Measurements from ENCODE around the gene ALDH16A1. TPM values are rescaled to one million over a fixed set of nuclear protein-coding genes. Genes with fewer than 3 reads are reported as not detected.

Gene ALDH16A1
- total RNA-seq, 2 donors from 2014 or later = 52.8 to 57.1 TPM

- no peak overlapping the region for H3K27ac Mint-ChIP-seq
- TF ChIP-seq, protein P1, sequence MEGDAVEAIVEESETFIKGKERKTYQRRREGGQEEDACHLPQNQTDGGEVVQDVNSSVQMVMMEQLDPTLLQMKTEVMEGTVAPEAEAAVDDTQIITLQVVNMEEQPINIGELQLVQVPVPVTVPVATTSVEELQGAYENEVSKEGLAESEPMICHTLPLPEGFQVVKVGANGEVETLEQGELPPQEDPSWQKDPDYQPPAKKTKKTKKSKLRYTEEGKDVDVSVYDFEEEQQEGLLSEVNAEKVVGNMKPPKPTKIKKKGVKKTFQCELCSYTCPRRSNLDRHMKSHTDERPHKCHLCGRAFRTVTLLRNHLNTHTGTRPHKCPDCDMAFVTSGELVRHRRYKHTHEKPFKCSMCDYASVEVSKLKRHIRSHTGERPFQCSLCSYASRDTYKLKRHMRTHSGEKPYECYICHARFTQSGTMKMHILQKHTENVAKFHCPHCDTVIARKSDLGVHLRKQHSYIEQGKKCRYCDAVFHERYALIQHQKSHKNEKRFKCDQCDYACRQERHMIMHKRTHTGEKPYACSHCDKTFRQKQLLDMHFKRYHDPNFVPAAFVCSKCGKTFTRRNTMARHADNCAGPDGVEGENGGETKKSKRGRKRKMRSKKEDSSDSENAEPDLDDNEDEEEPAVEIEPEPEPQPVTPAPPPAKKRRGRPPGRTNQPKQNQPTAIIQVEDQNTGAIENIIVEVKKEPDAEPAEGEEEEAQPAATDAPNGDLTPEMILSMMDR (conservative IDR thresholded peaks at IDR 0.05) = no peak
- peaks cover 23% of the 10 kb centered on the region for H3K4me1 Mint-ChIP-seq
- H3K27me3 Mint-ChIP-seq (ENCODE audit: insufficient read depth) = peaks cover 99% of the 10 kb centered on the region
- Histone ChIP-seq H3K27ac (ENCODE audit: low read depth, low read length) (no peak overlapping the region), H3K27me3 (ENCODE audit: control insufficient read depth, insufficient read depth, low read length, poor library complexity, severe bottlenecking) (peaks cover 100% of the 10 kb centered on the region), H3K4me1 (ENCODE audit: control insufficient read depth, insufficient read depth, low read length) (no peaks in the 10 kb centered on the region), H3K4me3 (ENCODE audit: low read length) (no peak overlapping the region), H3K36me3 (ENCODE audit: control insufficient read depth, insufficient read depth, low read length) (no peaks in the 10 kb centered on the region), H3K9me3 (ENCODE audit: control insufficient read depth, low read length) (no peaks in the 10 kb centered on the region), H3K9ac (ENCODE audit: extremely low read depth, low read length, poor library complexity, severe bottlenecking) (no peak overlapping the region)
- H3K4me3 Mint-ChIP-seq = no peak overlapping the region
- H3K36me3 Mint-ChIP-seq (ENCODE audit: low read depth) = no peaks in the 10 kb centered on the region
- WGBS, 2 experiments (ENCODE audit: insufficient coverage in 1 of 2, insufficient read length in 1 of 2) = 11 to 12% methylated on average over 13 to 30 of the region's 30 CpGs
- peak; percentile 96 for DNase-seq
- peaks cover 2% of the 10 kb centered on the region for H3K9me3 Mint-ChIP-seq
Measured at GRCh38 chr19:49425922-49426592, 27.0 kb upstream of the ALDH16A1 start.

DNA sequence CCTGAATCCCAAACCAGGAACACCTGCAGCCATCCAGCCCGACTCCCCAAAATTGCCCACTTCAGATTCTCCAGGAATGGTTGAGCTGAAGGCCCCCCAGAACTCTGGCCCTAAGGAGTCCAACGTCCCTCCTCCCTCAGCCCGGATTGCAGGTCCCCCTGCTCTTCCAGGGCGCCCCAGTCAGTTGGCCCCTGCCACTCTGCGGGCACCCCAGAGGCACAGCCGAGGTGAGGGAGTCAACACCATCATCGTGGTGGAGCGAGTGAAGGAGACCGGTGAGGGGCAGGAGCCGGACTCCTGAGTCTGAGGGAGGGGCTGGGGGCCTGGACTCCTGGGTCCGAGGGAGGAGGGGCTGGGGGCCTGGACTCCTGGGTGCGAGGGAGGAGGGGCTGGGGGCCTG, 25.7 kb upstream of the ALDH16A1 start:
- TF ChIP-seq, protein P1 (conservative IDR thresholded peaks at IDR 0.05) = no peak
- H3K9me3 Mint-ChIP-seq = peaks cover 10% of the 10 kb centered on the region
- Histone ChIP-seq H3K36me3 (ENCODE audit: control insufficient read depth, insufficient read depth, low read length) (no peaks in the 10 kb centered on the region), H3K27me3 (ENCODE audit: control insufficient read depth, insufficient read depth, low read length, poor library complexity, severe bottlenecking) (peaks cover 100% of the 10 kb centered on the region), H3K4me3 (ENCODE audit: low read length) (no peak overlapping the region), H3K4me1 (ENCODE audit: control insufficient read depth, insufficient read depth, low read length) (no peaks in the 10 kb centered on the region), H3K27ac (ENCODE audit: low read depth, low read length) (no peak overlapping the region), H3K9ac (ENCODE audit: extremely low read depth, low read length, poor library complexity, severe bottlenecking) (no peak overlapping the region), H3K9me3 (ENCODE audit: control insufficient read depth, low read length) (no peaks in the 10 kb centered on the region)
- no peak overlapping the region for H3K4me3 Mint-ChIP-seq
- peaks cover 98% of the 10 kb centered on the region for H3K27me3 Mint-ChIP-seq (ENCODE audit: insufficient read depth)
- H3K27ac Mint-ChIP-seq = no peak overlapping the region
- no peak for DNase-seq
- H3K4me1 Mint-ChIP-seq = peaks cover 23% of the 10 kb centered on the region
- peaks cover 4% of the 10 kb centered on the region for H3K36me3 Mint-ChIP-seq (ENCODE audit: low read depth)
- WGBS, 2 experiments (ENCODE audit: insufficient coverage in 1 of 2, insufficient read length in 1 of 2) = 77 to 83% methylated on average over 3 to 12 of the region's 12 CpGs

DNA sequence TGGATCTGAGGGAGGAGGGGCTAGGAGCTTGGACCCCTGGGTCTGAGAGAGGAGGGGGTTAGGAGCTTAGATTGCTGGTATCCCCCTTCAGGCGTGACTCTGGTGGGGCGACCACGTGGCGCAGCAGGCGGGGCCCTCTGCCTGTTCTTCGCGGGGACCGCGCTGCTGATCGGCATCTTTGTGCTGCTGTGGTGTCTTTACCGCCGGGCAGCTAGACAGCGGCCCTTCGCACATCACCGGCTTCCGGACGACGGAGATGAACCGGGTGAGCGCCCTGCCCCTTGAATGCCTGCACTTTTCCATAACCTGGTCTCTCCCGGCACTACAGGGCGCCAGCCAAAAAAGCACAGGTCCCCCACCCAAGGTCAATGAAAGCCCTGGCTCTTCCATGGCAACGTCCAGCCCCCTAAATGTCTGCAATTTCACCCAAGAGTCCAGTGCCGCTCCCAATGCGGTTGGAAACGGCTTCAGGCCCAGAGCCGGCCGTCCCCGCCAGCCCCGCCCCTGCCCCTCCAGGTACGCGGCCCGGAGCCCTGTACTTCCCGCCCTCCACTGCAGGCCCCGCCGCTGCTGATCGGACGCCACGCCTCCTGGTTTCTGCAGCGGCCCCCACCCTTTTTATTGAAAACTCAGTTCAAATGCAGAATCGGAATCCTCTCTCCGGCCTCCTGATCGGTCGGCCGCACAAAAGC, 25.0 kb upstream of the ALDH16A1 start:
- Mint-ChIP-seq H3K4me1 (peaks cover 20% of the 10 kb centered on the region), H3K4me3 (peak overlapping the region; percentile 50), H3K27me3 (ENCODE audit: insufficient read depth) (peaks cover 98% of the 10 kb centered on the region), H3K9me3 (peaks cover 10% of the 10 kb centered on the region), H3K36me3 (ENCODE audit: low read depth) (peaks cover 4% of the 10 kb centered on the region), H3K27ac (no peak overlapping the region)
- peak; percentile 87 for DNase-seq
- Histone ChIP-seq H3K4me3 (ENCODE audit: low read length) (peak overlapping the region; percentile 60), H3K9ac (ENCODE audit: extremely low read depth, low read length, poor library complexity, severe bottlenecking) (no peak overlapping the region), H3K27ac (ENCODE audit: low read depth, low read length) (no peak overlapping the region), H3K4me1 (ENCODE audit: control insufficient read depth, insufficient read depth, low read length) (no peaks in the 10 kb centered on the region), H3K9me3 (ENCODE audit: control insufficient read depth, low read length) (no peaks in the 10 kb centered on the region), H3K27me3 (ENCODE audit: control insufficient read depth, insufficient read depth, low read length, poor library complexity, severe bottlenecking) (peaks cover 100% of the 10 kb centered on the region), H3K36me3 (ENCODE audit: control insufficient read depth, insufficient read depth, low read length) (no peaks in the 10 kb centered on the region)
- TF ChIP-seq, protein P1 (conservative IDR thresholded peaks at IDR 0.05) = no peak
- 5 to 7% methylated on average over 35 to 45 of the region's 45 CpGs for WGBS, 2 experiments (ENCODE audit: insufficient coverage in 1 of 2, insufficient read length in 1 of 2)

Measured in endodermal cell (in vitro differentiated cells).